K562 (cell line): ENCODE data around the gene PLRG1. TPM values are rescaled to one million over a fixed set of nuclear protein-coding genes. Genes with fewer than 3 reads are reported as not detected.

Source experiments
- ATAC-seq: fragments of 200-7000 bp; cut with Tn5 transposase; 3 replicates; pipeline ENCODE4 v1.9.1; 2020; ENCODE audit warnings: moderate library complexity
- BruUV-seq: library from RNA; stranded (reverse); fragments of 400-500 nt; replicated peaks from 2 replicates; lab custom pipeline; 2021; lab: Mats Ljungman, UMichigan
- CTCF ChIA-PET: fragments of 300-600 bp; formaldehyde crosslinking; extraction: SDS; loops from one replicate; lab custom pipeline; 2021; ENCODE audit warnings: low intra/inter-chr PET ratio; lab: Yijun Ruan, JAX
- POLR2A ChIA-PET: fragments of 300-600, 350-650 bp; sonication (Branson Sonifier 250); formaldehyde crosslinking; extraction: SDS; loops from one replicate; lab custom pipeline; 2021; ENCODE audit warnings: antibody characterized with exemption, inconsistent platforms; lab: Yijun Ruan, JAX
- DNase-seq, 4 experiments: peaks; one replicate each; pipeline versions ENCODE4 v3.0.0 to v3.0.0-alpha.2; 2011 to 2018; ENCODE audit warnings: low spot score in 3 of 4, mixed read lengths in 3 of 4; ENCODE audit errors: extremely low read depth in 1 of 4
- FAIRE-seq: peaks from 2 replicates; lab custom pipeline; 2011; peaks lifted over from hg19 to GRCh38; lab: Jason Lieb, UNC
- H2AFZ ChIP-seq: 2 replicates; pipeline ENCODE4 v1.6.0; 2011; ENCODE audit warnings: low read depth, low read length, control low read depth, inconsistent platforms
- H3K27ac ChIP-seq: fragments of 200-600 bp; 3 replicates; pipeline ENCODE4 v1.8.0; 2011; ENCODE audit warnings: low read depth, mild to moderate bottlenecking, control low read depth, inconsistent platforms, low read length, moderate library complexity, mixed read lengths; ENCODE audit errors: extremely low read depth
- H3K27me3 ChIP-seq, 2 experiments: fragments of 300-600 bp in 1 of 2; 2 replicates in 1 of 2; 3 replicates in 1 of 2; pipeline versions ENCODE4 v1.6.0 to v1.8.0; 2011; ENCODE audit warnings: inconsistent platforms in 2 of 2, low read length in 2 of 2, mild to moderate bottlenecking in 1 of 2, mixed read lengths in 1 of 2, moderate library complexity in 1 of 2; ENCODE audit not compliant: control insufficient read depth in 2 of 2, insufficient read depth in 2 of 2
- H3K36me3 ChIP-seq: fragments of 300-600 bp; 3 replicates; pipeline ENCODE4 v1.8.0; 2011; ENCODE audit warnings: mild to moderate bottlenecking, low read length, inconsistent platforms; ENCODE audit not compliant: control insufficient read depth, insufficient read depth
- H3K4me1 ChIP-seq, 2 experiments: fragments of 200-600 bp in 1 of 2; replicated peaks in 1 of 2; 2 replicates in 1 of 2; 3 replicates in 1 of 2; pipeline versions ENCODE4 v1.5.1 to v1.8.0; 2011; ENCODE audit warnings: inconsistent platforms in 2 of 2, low read length in 2 of 2, mild to moderate bottlenecking in 1 of 2, mixed read lengths in 1 of 2, moderate library complexity in 1 of 2; ENCODE audit not compliant: control insufficient read depth in 2 of 2, insufficient read depth in 2 of 2
- H3K4me2 ChIP-seq: 2 replicates; pipeline ENCODE4 v1.6.1; 2011; ENCODE audit warnings: low read length, control low read depth, inconsistent platforms, mixed read lengths; ENCODE audit not compliant: insufficient read depth
- H3K4me3 ChIP-seq: fragments of 200-600 bp; sonication (generic), shearing (Covaris generic); 2 replicates; pipeline ENCODE4 v1.5.1; 2016; ENCODE audit warnings: control low read depth, inconsistent platforms
- H3K79me2 ChIP-seq: fragments of 200-600 bp; 3 replicates; pipeline ENCODE4 v1.8.0; 2011; ENCODE audit warnings: low read length, inconsistent platforms; ENCODE audit not compliant: control insufficient read depth, insufficient read depth
- H3K9ac ChIP-seq, 2 experiments: 2 replicates each; pipeline versions ENCODE4 v1.6.0 to v1.6.1; 2011; ENCODE audit warnings: low read depth in 2 of 2, low read length in 2 of 2, control low read depth in 1 of 2, inconsistent platforms in 1 of 2, mild to moderate bottlenecking in 1 of 2, mixed read lengths in 1 of 2; ENCODE audit not compliant: insufficient read depth in 1 of 2
- H3K9me1 ChIP-seq: one replicate; pipeline ENCODE4 v1.6.0; 2011; ENCODE audit warnings: inconsistent platforms, mild to moderate bottlenecking, low read length, moderate library complexity; ENCODE audit not compliant: control insufficient read depth, insufficient read depth
- H3K9me3 ChIP-seq: replicated peaks from 2 replicates; pipeline ENCODE4 v1.5.1; 2011; ENCODE audit warnings: low read depth, low read length, inconsistent platforms; ENCODE audit not compliant: control insufficient read depth, insufficient read depth
- H4K20me1 ChIP-seq: replicated peaks from 2 replicates; pipeline ENCODE4 v1.6.1; 2011; ENCODE audit warnings: low read length, inconsistent platforms, mixed read lengths; ENCODE audit not compliant: control insufficient read depth, insufficient read depth
- CBX1 ChIP-seq: sonication (generic); IDR thresholded peaks from 2 replicates; pipeline ENCODE4 v1.6.1; 2016; ENCODE audit warnings: antibody characterized with exemption, low read depth, mild to moderate bottlenecking
- FOXP1 ChIP-seq: sonication (generic); formaldehyde crosslinking; IDR thresholded peaks from 2 replicates; pipeline ENCODE4 v1.8.0; 2022; ENCODE audit warnings: mild to moderate bottlenecking, missing genetic modification reagents
- HDAC1 ChIP-seq, 2 experiments: fragments of 450-650 bp; IDR thresholded peaks; 2 replicates each; pipeline ENCODE4 v1.6.1; 2016 to 2017; ENCODE audit warnings: inconsistent platforms in 1 of 2, mild to moderate bottlenecking in 1 of 2, moderate library complexity in 1 of 2
- IRF1 ChIP-seq: sonication (generic); formaldehyde crosslinking; IDR thresholded peaks from 2 replicates; pipeline ENCODE4 v1.8.0; 2022; ENCODE audit warnings: missing genetic modification reagents, mild to moderate bottlenecking, borderline replicate concordance
- MCM2 ChIP-seq: fragments of 450-650 bp; IDR thresholded peaks from 2 replicates; pipeline ENCODE4 v1.6.1; 2017; ENCODE audit warnings: low read depth, mild to moderate bottlenecking
- MYBL2 ChIP-seq, 2 experiments: fragments of 450-650 bp in 1 of 2; sonication (generic) in 1 of 2; formaldehyde crosslinking in 1 of 2; IDR thresholded peaks; 2 replicates each; pipeline versions ENCODE4 v1.6.1 to v1.8.1; 2017 to 2022; ENCODE audit warnings: borderline replicate concordance in 1 of 2, inconsistent platforms in 1 of 2, low read depth in 1 of 2, mild to moderate bottlenecking in 1 of 2, missing genetic modification reagents in 1 of 2, moderate library complexity in 1 of 2
- NR2F6 ChIP-seq: fragments of 450-650 bp; formaldehyde crosslinking; IDR thresholded peaks from 2 replicates; pipeline ENCODE4 v1.4.0; 2020; ENCODE audit warnings: mild to moderate bottlenecking
- RFX7 ChIP-seq: fragments of 250-450 bp; sonication (Bioruptor Pico); IDR thresholded peaks from 2 replicates; pipeline ENCODE4 v1.5.1; 2021; ENCODE audit warnings: mild to moderate bottlenecking
- SMARCC2 ChIP-seq: fragments of 450-650 bp; IDR thresholded peaks from 2 replicates; pipeline ENCODE4 v1.6.1; 2017; ENCODE audit warnings: antibody characterized with exemption, moderate library complexity, mild to moderate bottlenecking, low read depth
- ZC3H8 ChIP-seq: fragments of 450-650 bp; IDR thresholded peaks from 2 replicates; pipeline ENCODE4 v1.6.1; 2017
- ZNF445 ChIP-seq: fragments of 250-450 bp; sonication (Bioruptor Pico); IDR thresholded peaks from 2 replicates; pipeline ENCODE4 v1.4.0; 2020; ENCODE audit warnings: low read depth, mild to moderate bottlenecking, moderate library complexity
- WGBS: fragments of 100-300 bp; shearing (Covaris generic); methylation state at CpG from one replicate; pipeline ENCODE4 v1.1.6; 2016; ENCODE audit warnings: low coverage, mixed read lengths; ENCODE audit not compliant: insufficient coverage; ENCODE audit errors: missing lambda C conversion rate; 5-methylcytosine and 5-hydroxymethylcytosine counted together
- in situ Hi-C: fragments of 300-500 bp; cut with MboI; formaldehyde crosslinking; loops from 4 replicates; pipeline ENCODE4 v1.15.0; 2018; ENCODE audit warnings: inconsistent platforms, mixed read lengths
- intact Hi-C: fragments of 100-400 bp; cut with micrococcal nuclease; formaldehyde crosslinking; loops from 2 replicates; pipeline ENCODE4 v1.14.2; 2022
- polyA plus RNA-seq, 8 experiments: library from polyadenylated mRNA; depleted of rRNA in 4 of 8; stranded (reverse) in 5 of 8; unstranded in 3 of 8; fragments of >200 nt; fragmentation: Nextera tagmentation in 2 of 8; fragmentation: Illumina TruSeq in 1 of 8; extraction: Ambion mirVana in 2 of 8; extraction: Trizol in 1 of 8; gene quantifications; 2 replicates each; pipeline versions ENCODE4 v1.2.1 to v1.2.3, GENCODE V29; 2011 to 2014; ENCODE audit warnings: inconsistent platforms in 1 of 8, missing spikeins in 1 of 8
- total RNA-seq, 7 experiments: library from RNA; depleted of rRNA in 6 of 7; stranded (reverse); fragments of >200 nt in 6 of 7; fragmentation: Illumina TruSeq in 2 of 7; extraction: Trizol in 2 of 7; gene quantifications; 2 replicates each; pipeline versions ENCODE4 v1.2.1 to v1.2.3, GENCODE V29; 2011 to 2021; ENCODE audit warnings: low replicate concordance in 1 of 7

Gene PLRG1
- total and polyA plus RNA-seq, 9 of the 15 experiments (the other 6 are each of a cell fraction or from before 2014, with no cell fraction given): 48.0 to 248 (median 120) TPM

- H3K9ac ChIP-seq: no peak overlapping the region
- FAIRE-seq (no peak), DNase-seq (peak in 1 of 4 experiments; percentile 10), ATAC-seq (peak; percentile 34)
- H3K4me3 ChIP-seq: no peak overlapping the region
- no peaks in the 10 kb centered on the region for H4K20me1 ChIP-seq
- intact Hi-C loops (loop anchor here (1.0 to 10.0 kb wide), 4 partner anchors 59 to 1396 kb away; partner anchors contain the start of gene CTSO), in situ Hi-C loops (no loop called here)
- WGBS: 0% methylated on average over 1 of the region's 1 CpG
- TF ChIP-seq IRF1 (CRISPR knock-in tag) (no peak), FOXP1 (CRISPR knock-in tag) (no peak), HDAC1 (IDR thresholded peaks at IDR 0.05) (no peak), CBX1 (no peak), SMARCC2 (no peak), MYBL2 (IDR thresholded peaks at IDR 0.05; ENCODE audit: low read depth) (no peak), MYBL2 (CRISPR knock-in tag; IDR thresholded peaks at IDR 0.05; ENCODE audit: borderline replicate concordance) (no peak), RFX7 (CRISPR knock-in tag) (no peak), ZC3H8 (no peak), MCM2 (no peak), NR2F6 (no peak), ZNF445 (CRISPR knock-in tag) (no peak)
- ChIA-PET CTCF (interaction anchor here (0.6 to 1.7 kb wide), 4 partner anchors 60 to 813 kb away, joined by 3 to 10 read pairs (median 4); no protein-coding TSS in a partner anchor), POLR2A (interaction anchor here (1.0 to 1.4 kb wide), 2 partner anchors 10 to 115 kb away, joined by 4 to 5 read pairs; no protein-coding TSS in a partner anchor)
- no TSS peak for BruUV-seq
- H3K36me3 ChIP-seq: no peaks in the 10 kb centered on the region
- H3K27ac ChIP-seq: no peak overlapping the region
- no peak overlapping the region for H3K4me2 ChIP-seq
- no peaks in the 10 kb centered on the region for H3K79me2 ChIP-seq
- no peaks in the 10 kb centered on the region; a peak in 1 of 5 replicates for H3K27me3 ChIP-seq
- no peaks in the 10 kb centered on the region for H3K9me3 ChIP-seq
- H3K9me1 ChIP-seq: no peaks in the 10 kb centered on the region
- H2AFZ ChIP-seq: no peak overlapping the region
- H3K4me1 ChIP-seq: peaks cover 0 to 4% of the 10 kb centered on the region in 2 experiments; a peak in 1 of 5 replicates
These were observed 8.9 kb upstream of the PLRG1 start for GRCh38 chr4:154559141-154559493.
